DND-41 (cell line): Measurements from ENCODE around the gene PPP1R13B.

Experiments used
- ATAC-seq: fragments of 200-7000 bp; cut with Tn5 transposase; 3 replicates; pipeline ENCODE4 v1.9.1; 2021; ENCODE audit warnings: low read depth; ENCODE audit not compliant: insufficient read depth
- DNase-seq: peaks from one replicate; pipeline ENCODE4 v3.0.0-alpha.2; 2020
- H2AFZ ChIP-seq: 2 replicates; pipeline ENCODE4 v1.6.0; 2012; ENCODE audit warnings: low read depth, low read length
- H3K27ac ChIP-seq: 2 replicates; pipeline ENCODE4 v1.5.1; 2012; ENCODE audit warnings: low read length, inconsistent platforms
- H3K27me3 ChIP-seq: fragments of 200-600 bp; sonication (generic); 2 replicates; pipeline ENCODE4 v1.6.0; 2012; ENCODE audit warnings: low read length, mild to moderate bottlenecking, inconsistent platforms; ENCODE audit not compliant: insufficient read depth, poor library complexity
- H3K36me3 ChIP-seq: 2 replicates; pipeline ENCODE4 v1.5.1; 2012; ENCODE audit warnings: low read length, inconsistent platforms; ENCODE audit not compliant: insufficient read depth
- H3K4me1 ChIP-seq: 2 replicates; pipeline ENCODE4 v1.5.1; 2012; ENCODE audit warnings: mild to moderate bottlenecking, low read length; ENCODE audit not compliant: insufficient read depth
- H3K4me2 ChIP-seq: 2 replicates; pipeline ENCODE4 v1.6.0; 2012; ENCODE audit warnings: mild to moderate bottlenecking, moderate library complexity, low read length, inconsistent platforms; ENCODE audit not compliant: insufficient read depth
- H3K4me3 ChIP-seq, 2 experiments: fragments of 200-600 bp in 1 of 2; shearing (Covaris generic) in 1 of 2; 2 replicates each; pipeline ENCODE4 v1.5.1; 2012 to 2016; ENCODE audit warnings: inconsistent platforms in 2 of 2, low read length in 2 of 2, mild to moderate bottlenecking in 2 of 2, low read depth in 1 of 2, moderate library complexity in 1 of 2
- H3K79me2 ChIP-seq: 2 replicates; pipeline ENCODE4 v1.6.0; 2012; ENCODE audit warnings: low read length, inconsistent platforms; ENCODE audit not compliant: insufficient read depth
- H3K9ac ChIP-seq: 2 replicates; pipeline ENCODE4 v1.6.0; 2012; ENCODE audit warnings: low read depth, mild to moderate bottlenecking, inconsistent platforms, low read length, moderate library complexity
- H3K9me3 ChIP-seq: 2 replicates; pipeline ENCODE4 v1.5.1; 2012; ENCODE audit warnings: low read length, moderate library complexity, mild to moderate bottlenecking, inconsistent platforms; ENCODE audit not compliant: insufficient read depth, severe bottlenecking
- H4K20me1 ChIP-seq: 2 replicates; pipeline ENCODE4 v1.6.0; 2012; ENCODE audit warnings: low read length; ENCODE audit not compliant: insufficient read depth
- EZH2 ChIP-seq: IDR thresholded peaks from 3 replicates; pipeline ENCODE4 v1.6.1; 2012; ENCODE audit warnings: borderline replicate concordance, low read depth, mild to moderate bottlenecking, moderate library complexity, low read length, inconsistent platforms; ENCODE audit not compliant: severe bottlenecking
- TF ChIP-seq, protein P1 (sequence below): IDR thresholded peaks from 2 replicates; pipeline ENCODE4 v1.5.1; 2012; ENCODE audit warnings: borderline replicate concordance, low read length, moderate library complexity, mild to moderate bottlenecking; ENCODE audit not compliant: poor library complexity, severe bottlenecking; ENCODE audit errors: extremely low read depth

The PPP1R13B gene

DNA sequence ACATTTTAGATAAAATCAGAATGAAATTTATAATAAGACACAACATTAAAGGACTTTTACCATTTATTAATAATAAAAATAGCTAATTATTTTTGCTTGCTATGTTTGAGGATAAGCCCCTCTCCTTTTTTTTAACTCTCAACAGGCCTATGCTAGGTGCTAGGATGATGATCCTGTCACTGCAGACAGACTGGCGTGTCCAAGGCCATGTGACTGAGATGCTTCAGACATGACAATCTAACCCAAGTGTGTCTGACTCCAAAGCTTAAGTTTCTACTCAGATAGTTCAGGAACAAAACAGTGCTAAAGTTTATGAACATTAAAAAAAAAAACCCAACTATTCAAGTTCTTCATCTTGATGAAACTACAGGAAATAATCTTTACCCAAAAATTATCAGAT, 29.8 kb downstream of the PPP1R13B start:
- H3K4me2 ChIP-seq = no peak overlapping the region
- no peaks in the 10 kb centered on the region for H4K20me1 ChIP-seq
- no peak overlapping the region for H3K4me3 ChIP-seq
- no peaks in the 10 kb centered on the region for H3K4me1 ChIP-seq
- TF ChIP-seq, protein P1, sequence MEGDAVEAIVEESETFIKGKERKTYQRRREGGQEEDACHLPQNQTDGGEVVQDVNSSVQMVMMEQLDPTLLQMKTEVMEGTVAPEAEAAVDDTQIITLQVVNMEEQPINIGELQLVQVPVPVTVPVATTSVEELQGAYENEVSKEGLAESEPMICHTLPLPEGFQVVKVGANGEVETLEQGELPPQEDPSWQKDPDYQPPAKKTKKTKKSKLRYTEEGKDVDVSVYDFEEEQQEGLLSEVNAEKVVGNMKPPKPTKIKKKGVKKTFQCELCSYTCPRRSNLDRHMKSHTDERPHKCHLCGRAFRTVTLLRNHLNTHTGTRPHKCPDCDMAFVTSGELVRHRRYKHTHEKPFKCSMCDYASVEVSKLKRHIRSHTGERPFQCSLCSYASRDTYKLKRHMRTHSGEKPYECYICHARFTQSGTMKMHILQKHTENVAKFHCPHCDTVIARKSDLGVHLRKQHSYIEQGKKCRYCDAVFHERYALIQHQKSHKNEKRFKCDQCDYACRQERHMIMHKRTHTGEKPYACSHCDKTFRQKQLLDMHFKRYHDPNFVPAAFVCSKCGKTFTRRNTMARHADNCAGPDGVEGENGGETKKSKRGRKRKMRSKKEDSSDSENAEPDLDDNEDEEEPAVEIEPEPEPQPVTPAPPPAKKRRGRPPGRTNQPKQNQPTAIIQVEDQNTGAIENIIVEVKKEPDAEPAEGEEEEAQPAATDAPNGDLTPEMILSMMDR = no peak
- no peak for TF ChIP-seq EZH2
- H2AFZ ChIP-seq = no peak overlapping the region
- no peak for ATAC-seq
- DNase-seq = no peak
- no peak overlapping the region for H3K9ac ChIP-seq
- H3K27ac ChIP-seq = no peak overlapping the region
- H3K9me3 ChIP-seq = no peaks in the 10 kb centered on the region
- H3K27me3 ChIP-seq = peaks cover 18% of the 10 kb centered on the region
- H3K79me2 ChIP-seq = no peaks in the 10 kb centered on the region
- no peaks in the 10 kb centered on the region for H3K36me3 ChIP-seq

DNA sequence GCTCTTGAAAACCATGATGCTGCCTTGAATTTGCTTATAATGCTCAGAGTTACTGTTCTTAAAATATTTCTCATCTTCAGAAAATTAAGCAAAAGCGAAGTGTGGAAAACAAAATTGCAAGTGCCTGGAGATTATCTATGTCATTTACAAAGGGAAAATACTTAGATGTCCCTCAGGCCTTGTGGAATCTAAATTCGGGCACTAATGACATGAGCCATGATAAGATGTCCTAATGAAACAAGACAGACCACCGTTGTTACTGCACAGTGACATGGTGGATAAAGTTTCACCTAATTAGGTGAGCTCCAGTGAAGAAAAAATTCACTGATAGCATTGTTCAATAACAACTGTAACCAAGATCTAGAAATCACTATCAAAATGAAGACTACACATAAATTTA, 30.4 kb downstream of the PPP1R13B start:
- ATAC-seq (no peak), DNase-seq (no peak)
- Histone ChIP-seq H3K4me2 (no peak overlapping the region), H4K20me1 (no peaks in the 10 kb centered on the region), H3K4me3 (no peak overlapping the region), H3K9ac (no peak overlapping the region), H2AFZ (no peak overlapping the region), H3K79me2 (no peaks in the 10 kb centered on the region), H3K27me3 (peaks cover 18% of the 10 kb centered on the region), H3K36me3 (no peaks in the 10 kb centered on the region), H3K27ac (no peak overlapping the region), H3K9me3 (no peaks in the 10 kb centered on the region), H3K4me1 (no peaks in the 10 kb centered on the region)
- no peak for TF ChIP-seq EZH2
- TF ChIP-seq, protein P1 = no peak

DNA sequence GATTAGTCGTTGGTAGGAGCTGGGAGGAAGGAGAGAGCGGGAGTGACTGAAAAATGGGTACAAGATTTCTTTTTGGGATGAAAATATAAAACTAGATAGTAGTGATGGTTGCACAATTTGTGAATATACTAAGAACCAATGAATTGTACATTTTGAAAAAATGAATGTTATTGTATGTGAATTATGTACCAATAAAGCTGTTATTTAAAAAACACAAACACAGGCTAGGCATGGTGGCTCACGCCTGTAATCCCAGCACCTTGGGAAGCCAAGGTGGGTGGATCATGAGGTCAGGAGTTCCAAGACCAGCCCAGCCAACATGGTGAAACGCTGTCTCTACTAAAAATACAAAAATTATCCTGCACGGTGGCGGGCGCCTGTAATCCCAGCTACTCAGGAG, 32.1 kb downstream of the PPP1R13B start:
- DNase-seq (no peak), ATAC-seq (no peak)
- Histone ChIP-seq H3K36me3 (no peaks in the 10 kb centered on the region), H3K27me3 (peaks cover 14% of the 10 kb centered on the region), H3K4me3 (no peak overlapping the region), H3K4me1 (no peaks in the 10 kb centered on the region), H3K9me3 (no peaks in the 10 kb centered on the region), H3K9ac (no peak overlapping the region), H3K4me2 (no peak overlapping the region), H2AFZ (no peak overlapping the region), H3K27ac (no peak overlapping the region), H3K79me2 (no peaks in the 10 kb centered on the region), H4K20me1 (no peaks in the 10 kb centered on the region)
- no peak for TF ChIP-seq EZH2
- TF ChIP-seq, protein P1 = no peak

DNA sequence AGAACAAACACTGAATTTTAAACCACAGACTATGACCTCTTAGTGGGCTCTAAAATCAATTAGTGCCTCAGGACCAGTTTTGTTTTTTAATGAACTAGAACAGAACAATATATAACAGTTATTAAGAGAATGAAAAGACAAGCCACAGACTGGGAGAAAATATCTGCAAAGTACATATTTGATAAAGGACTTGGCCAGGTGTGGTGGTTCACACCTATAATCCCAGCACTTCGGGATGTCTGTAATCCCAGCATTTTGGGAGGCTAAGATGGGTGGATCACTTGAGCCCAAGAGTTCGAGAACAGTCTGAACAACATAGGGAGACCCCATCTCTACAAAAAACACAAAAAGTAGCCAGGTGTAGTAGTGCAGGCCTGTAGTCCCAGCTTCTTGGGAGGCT, 36.2 kb downstream of the PPP1R13B start:
- ATAC-seq (no peak), DNase-seq (no peak)
- no peak overlapping the region for H2AFZ ChIP-seq
- no peaks in the 10 kb centered on the region for H4K20me1 ChIP-seq
- TF ChIP-seq, protein P1 = no peak
- no peak for TF ChIP-seq EZH2
- no peak overlapping the region for H3K4me3 ChIP-seq
- no peaks in the 10 kb centered on the region for H3K27me3 ChIP-seq
- H3K4me1 ChIP-seq = no peaks in the 10 kb centered on the region
- no peak overlapping the region for H3K4me2 ChIP-seq
- H3K36me3 ChIP-seq = no peaks in the 10 kb centered on the region
- no peak overlapping the region for H3K27ac ChIP-seq
- no peak overlapping the region for H3K9ac ChIP-seq
- no peaks in the 10 kb centered on the region for H3K79me2 ChIP-seq
- no peaks in the 10 kb centered on the region for H3K9me3 ChIP-seq
